ENCODE results near the gene STAT2. TPM values are rescaled to one million over a fixed set of nuclear protein-coding genes. Genes with fewer than 3 reads are reported as not detected.
"Not testable (repeated sequence)": the region's sequence is repeated elsewhere in the genome, so short reads cannot be mapped to it uniquely, and the experiment has no call there.

Gene STAT2
- total RNA-seq, 1 experiment from 2014 or later = 30.6 TPM

GRCh38 chr12:56362130-56363059 lies 2.5 kb upstream of the STAT2 start, which contains the start of gene APOF:
APOF (minus strand) TSS chr12:56362857; CDS start chr12:56362745, 112 bp downstream.
- no peak for DNase-seq (ENCODE audit: low spot score)

DNA sequence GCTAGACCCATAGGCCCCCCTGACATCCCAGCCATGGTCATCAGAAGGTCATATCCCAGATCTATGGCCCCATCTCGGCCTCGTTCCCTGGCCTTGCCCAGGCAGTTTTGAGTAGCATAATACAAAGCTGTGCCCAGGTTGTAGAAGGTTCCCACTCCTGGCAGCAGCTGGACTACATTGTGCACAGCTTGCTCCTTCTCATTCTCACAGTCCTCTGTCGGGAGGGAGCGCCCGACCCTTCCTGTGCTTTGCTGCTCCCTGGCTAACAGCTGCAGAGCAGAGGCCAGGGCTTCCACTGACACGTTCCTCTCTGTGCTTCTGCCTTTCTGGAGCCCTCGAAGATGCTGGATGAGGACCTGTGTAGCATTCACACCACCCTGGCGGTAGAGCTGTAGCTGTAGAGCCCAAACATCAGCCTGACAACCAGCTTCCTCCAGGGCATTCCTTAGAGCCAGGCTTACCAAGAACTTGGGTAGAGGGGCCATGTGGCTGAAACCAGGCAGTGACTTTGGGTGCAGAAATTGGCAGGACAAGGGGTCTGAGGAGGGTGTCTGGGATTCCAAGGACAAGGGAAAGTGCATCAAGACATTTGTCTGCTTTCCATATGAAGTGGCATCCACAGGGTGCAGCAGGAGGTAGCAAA lies 1.7 kb upstream of the STAT2 start:
- no peak for DNase-seq (ENCODE audit: low spot score)

DNA sequence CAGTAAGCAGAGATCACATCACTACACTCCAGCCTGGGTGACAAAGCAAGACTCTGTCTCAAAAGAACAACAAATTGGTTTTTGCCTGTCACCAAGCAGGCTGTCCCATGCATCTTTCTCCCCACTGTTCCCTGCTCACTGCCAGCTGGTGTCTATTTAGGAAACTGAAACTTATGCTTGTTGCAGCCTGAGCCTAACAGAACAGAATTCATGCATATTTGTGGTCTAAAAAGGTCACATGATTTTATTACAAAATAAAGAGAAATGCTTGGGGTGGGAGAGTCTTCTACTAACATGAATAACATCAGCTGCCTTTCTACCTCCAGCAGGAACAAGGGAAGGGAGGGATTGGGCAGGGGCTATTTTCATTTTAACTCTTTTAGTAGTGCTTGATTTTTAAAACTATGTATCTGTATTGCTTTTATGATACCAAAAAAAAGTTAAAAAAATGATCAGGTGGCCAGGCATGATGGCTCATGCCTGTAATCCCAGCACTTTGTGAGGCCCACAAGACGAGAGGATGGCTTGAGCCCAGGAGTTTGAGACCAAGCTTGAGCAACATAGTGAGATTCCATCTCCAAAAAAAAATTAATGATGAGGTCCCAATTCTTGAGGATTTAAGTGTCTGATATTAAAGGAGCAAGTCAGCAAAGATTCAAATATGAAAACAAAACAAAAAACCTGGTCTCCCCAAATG lies 923 bp downstream of the STAT2 start:
- DNase-seq (ENCODE audit: low spot score) = no peak

DNA sequence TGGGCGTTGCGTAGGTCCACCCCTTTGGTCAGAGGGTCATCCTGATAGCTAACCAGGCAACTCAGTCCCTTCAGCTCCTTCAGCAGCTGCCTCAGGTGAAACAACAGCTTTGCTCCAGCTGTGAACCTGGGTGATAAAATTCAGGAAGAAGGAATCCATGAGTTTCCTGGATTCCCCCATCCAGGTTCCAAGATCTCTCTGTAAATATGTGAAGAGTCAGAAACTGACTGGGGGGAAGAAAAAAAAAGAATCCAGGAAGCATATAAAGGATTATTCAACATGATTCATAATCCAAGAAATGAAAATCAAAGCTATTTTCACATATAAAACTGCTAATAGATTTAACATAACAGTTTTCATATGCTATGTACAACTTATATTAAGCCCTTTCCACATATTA lies 8.6 kb downstream of the STAT2 start:
- DNase-seq (ENCODE audit: low spot score) = no peak

DNA sequence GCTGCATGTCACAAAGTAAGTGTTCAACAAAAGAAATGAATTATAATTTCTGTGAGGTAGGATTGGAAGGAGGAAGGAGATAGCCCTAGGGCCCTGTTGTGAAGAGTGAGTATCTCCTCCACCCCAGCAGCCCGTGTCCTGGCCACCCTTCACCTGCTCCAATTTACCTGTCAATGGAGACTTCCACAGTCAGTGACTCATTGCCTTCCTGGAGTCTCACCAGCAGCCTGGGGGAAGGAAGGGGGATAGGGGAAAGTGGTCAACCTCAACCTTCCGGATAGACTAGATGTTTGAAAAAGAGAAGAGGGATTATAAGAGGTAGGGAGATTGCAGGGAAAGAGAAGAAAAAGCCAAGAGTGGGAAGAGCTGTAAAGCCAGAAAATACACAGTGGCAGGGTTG lies 9.2 kb downstream of the STAT2 start:
- DNase-seq (ENCODE audit: low spot score) = no peak

DNA sequence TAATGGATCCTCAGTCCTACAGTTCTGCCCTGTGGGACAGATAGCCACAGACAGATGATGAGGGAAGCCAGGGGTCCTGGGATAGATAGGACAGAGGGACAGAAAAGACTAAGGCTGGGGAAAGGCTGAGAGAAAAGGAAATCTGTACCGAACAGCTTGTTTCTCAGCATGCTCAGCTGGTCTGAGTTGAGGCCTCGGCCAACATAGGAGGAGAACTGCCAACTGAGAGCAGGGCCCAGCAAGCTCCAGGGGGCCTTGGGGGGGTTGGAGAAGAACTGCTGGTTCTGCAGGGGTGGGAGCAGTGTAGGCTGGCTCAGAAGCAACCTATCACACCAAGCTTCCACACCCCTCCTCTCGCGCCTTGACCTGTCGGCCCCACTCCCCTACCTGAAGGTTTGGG lies 11.1 kb downstream of the STAT2 start:
- no peak for DNase-seq (ENCODE audit: low spot score)

- DNase-seq (ENCODE audit: low spot score) = not testable (repeated sequence)
Observed at GRCh38 chr12:56347255-56347654, 12.7 kb downstream of the STAT2 start.

DNA sequence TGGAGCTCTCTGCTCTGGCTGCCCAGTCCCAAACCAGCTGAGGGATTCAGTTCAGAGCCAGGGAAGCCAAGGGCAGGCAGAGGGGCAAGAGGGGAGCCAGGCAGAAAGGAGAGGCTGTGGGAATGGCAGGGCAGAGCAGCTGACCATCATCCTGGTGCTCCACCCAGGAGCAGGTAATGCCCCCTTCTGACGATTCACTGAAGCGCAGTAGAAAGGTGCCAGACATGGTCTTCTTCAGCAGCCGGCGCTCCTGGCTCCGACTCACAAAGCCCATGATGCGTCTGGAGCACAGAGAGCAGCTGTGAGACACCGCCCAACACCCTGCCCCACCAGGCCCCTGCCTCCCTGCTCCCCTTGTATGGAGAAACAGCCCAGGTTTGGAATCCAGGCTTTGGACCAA lies 13.2 kb downstream of the STAT2 start:
- DNase-seq (ENCODE audit: low spot score) = no peak

DNA sequence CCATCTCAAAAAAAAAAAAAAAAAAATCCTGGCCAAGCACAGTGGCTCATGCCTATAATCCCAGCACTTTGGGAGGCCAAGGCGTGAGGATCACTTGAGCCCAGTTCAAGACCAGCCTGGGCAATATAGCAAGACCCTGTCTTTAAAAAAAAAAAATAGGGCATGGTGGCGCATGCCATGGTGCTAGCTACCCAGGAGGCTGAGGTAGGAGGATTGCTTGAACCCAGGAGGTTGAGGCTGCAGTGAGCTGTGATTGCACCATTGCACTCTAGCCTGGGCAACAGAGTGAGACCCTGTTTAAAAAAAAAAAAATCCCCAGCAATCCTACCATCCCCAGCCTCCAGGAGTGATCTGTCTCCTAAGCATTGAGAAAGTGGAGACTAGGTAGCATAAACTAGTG lies 17.6 kb downstream of the STAT2 start:
- not testable (repeated sequence) for DNase-seq (ENCODE audit: low spot score)

DNA sequence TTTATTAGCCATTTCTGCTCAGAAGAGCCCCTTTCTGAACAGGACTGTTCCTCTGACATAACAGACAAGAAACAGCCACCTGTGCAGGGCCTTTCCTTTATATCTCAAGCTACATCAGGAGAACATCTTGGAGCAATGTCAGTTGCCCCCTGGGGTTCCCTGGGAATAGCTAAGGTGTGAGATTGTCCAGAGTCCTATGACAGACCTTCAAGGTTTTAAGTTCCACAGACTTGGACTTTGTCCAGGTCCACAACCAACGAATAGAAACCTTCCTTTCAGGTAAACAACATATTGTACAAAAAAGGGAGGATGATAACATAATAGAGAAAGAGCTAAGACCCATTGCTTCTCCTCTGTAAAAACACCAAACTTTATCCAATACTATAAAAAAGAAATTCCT lies 18.3 kb downstream of the STAT2 start:
- no peak for DNase-seq (ENCODE audit: low spot score)

GRCh38 chr12:56339158-56339422 lies 20.8 kb downstream of the STAT2 start:
- no peak for DNase-seq (ENCODE audit: low spot score)

- no peak for DNase-seq (ENCODE audit: low spot score)
Observed at GRCh38 chr12:56338308-56339157, 21.4 kb downstream of the STAT2 start, which contains the start of gene IL23A. IL23A (plus strand) TSS chr12:56338884; CDS start chr12:56339045, 161 bp downstream.

DNA sequence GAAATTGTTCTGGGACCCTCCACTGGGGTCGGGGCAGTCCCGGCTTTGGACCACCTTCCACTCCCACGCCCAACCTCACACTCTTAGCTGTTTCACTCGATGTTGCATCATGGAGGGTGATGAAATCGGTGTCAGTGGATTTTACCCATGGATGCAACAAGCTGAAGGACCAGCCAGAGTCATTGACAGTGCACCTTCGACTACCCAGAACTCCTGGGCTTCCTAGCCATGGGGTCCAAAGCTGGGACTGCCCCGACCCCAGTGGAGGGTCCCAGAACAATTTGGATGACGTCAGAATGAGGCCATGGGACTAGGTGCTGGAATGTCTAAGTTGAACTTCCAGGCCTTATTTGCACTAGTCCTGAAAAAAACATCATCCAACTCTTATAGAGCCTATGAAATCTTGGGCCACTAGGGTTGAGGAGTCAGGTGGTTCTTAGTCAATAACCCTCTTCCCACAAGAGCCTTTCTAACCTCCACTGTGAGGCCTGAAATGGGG lies 22.1 kb downstream of the STAT2 start:
- DNase-seq (ENCODE audit: low spot score) = no peak

DNA sequence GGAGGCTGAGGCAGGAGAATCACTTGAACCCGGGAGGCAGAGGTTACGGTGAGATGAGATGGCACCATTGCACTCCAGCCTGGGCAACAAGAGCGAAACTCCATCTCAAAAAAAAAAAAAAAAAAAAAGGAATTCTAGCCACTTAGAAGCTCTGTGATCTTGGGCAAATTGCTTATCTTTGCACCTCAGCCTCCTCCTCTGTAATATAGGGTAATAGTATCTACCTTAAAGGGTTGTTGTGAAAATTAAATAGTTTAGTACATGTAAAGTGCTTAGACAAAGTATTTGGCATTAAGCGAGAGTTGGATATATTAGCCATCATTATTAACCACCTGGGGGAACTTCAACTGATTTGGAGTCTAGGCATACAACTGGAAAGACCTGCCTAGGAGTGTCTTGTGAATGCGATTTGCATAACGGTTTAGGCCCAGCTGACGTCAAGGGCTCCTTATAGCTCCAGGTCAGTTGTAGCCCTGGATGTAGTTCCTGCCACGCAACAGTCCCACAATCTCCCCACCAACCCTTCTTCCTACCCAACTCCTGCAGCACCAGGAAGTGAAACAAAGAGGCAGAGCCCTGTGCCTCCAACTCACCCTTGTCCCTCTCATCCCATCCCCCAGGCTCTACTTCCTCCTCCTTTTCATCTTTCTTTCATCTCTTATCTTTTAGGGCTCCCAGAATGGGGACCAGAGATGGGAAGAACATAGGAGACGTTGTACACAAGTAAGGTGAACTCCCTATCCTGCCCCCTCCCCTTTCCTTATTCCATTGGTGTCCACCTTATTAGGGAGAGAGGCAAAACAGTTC lies 23.3 kb downstream of the STAT2 start:
- no peak for DNase-seq (ENCODE audit: low spot score)

GRCh38 chr12:56335527-56335926 lies 24.4 kb downstream of the STAT2 start:
- DNase-seq (ENCODE audit: low spot score) = not testable (repeated sequence)

GRCh38 chr12:56334490-56334793 lies 25.5 kb downstream of the STAT2 start:
- no peak for DNase-seq (ENCODE audit: low spot score)

DNA sequence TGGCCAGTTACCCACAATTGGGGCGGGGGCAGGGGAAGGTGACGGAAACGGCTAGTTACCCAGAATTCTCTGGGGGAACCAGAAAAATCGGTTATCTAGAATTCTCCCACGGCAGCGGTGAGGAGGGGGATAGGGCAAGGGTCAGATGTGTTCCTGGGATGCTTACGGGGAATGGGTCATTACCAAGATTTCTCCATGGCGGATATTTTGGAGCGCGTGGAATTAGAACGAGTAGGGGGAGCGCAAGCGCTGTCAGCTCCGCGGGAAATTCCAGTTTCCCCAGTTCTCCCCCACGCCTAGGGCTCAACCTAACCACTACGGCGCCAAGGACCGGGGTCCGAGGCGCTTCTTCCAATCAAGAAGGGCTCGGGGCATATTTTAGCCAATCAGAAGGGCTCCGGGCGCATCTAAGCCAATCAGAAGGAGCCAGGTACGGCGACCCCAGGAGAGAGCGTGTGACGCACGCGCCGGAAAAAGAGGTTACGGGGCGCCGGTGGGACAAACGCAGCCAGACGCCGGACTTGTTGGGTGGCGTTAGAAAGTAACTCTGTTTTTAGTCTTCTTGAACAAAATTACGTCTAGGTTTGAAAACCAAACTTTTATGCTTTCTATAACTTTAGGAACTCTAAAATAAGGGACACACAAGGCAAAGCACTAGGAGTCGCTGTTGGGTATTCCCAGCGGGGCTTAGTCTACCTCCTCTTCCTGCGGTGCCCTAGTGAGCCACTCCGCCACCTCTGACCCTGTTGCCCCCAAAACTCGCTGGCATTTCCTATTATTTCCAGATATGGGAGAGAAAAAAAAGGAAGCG lies 26.0 kb downstream of the STAT2 start, which contains the start of gene PAN2:
PAN2 (minus strand) TSS at position 322 of the 811 bp plus-strand sequence. CDS start 906 bp downstream, outside the sequence.
- peak; percentile 98 for DNase-seq (ENCODE audit: low spot score)

GRCh38 chr12:56333197-56333678 lies 26.7 kb downstream of the STAT2 start:
- DNase-seq (ENCODE audit: low spot score) = no peak

- no peak for DNase-seq (ENCODE audit: low spot score)
Observed at GRCh38 chr12:56332512-56333196, 27.3 kb downstream of the STAT2 start.
